Spleen (tissue), 7 donors: ENCODE data around the gene MMAB.

Source experiments
- CTCF ChIP-seq, 11 experiments: fragments of 200-600 bp in 7 of 11; fragments of 450-650 bp in 4 of 11; sonication (generic) in 4 of 11; IDR thresholded peaks in 8 of 11; conservative IDR thresholded peaks in 3 of 11; 1 replicate in 7 of 11; 2 replicates in 4 of 11; pipeline versions ENCODE4 v1.4.0 to v1.8.0; 2016 to 2021; ENCODE audit warnings: antibody characterized with exemption in 11 of 11, inconsistent platforms in 4 of 11, mild to moderate bottlenecking in 1 of 11
- POLR2A ChIP-seq, 3 donors: fragments of 450-650 bp; IDR thresholded peaks; one replicate each; pipeline ENCODE4 v1.5.1; 2017; ENCODE audit warnings: antibody characterized with exemption in 3 of 3, mild to moderate bottlenecking in 1 of 3
- POLR2AphosphoS5 ChIP-seq, 3 donors: sonication (generic); formaldehyde crosslinking; IDR thresholded peaks; one replicate each; pipeline ENCODE4 v1.5.1; 2017; ENCODE audit warnings: antibody characterized with exemption in 3 of 3
- donor health status: DM: no; HTN: no; CAD: no; lungs with moderate emphysema.
- donor health status: DM: no; HTN: no; CAD: no.
- donor health status: DM: no; HTN: no; CAD: no.

- TF ChIP-seq CTCF (IDR thresholded peaks at IDR 0.05 in 8 of 11, conservative IDR thresholded peaks at IDR 0.05 in 3 of 11) (no peak), POLR2A (IDR thresholded peaks at IDR 0.05) (no peak), POLR2AphosphoS5 (IDR thresholded peaks at IDR 0.05) (no peak)
Observed at GRCh38 chr12:109575683-109576082, 2.4 kb upstream of the MMAB start.
